K562 (cell line): ENCODE measurements around the gene NALCN. TPM values are rescaled to one million over a fixed set of nuclear protein-coding genes. Genes with fewer than 3 reads are reported as not detected.

Source experiments
- ATAC-seq: fragments of 200-7000 bp; cut with Tn5 transposase; 3 replicates; pipeline ENCODE4 v1.9.1; 2020; ENCODE audit warnings: moderate library complexity
- BruUV-seq: library from RNA; stranded (reverse); fragments of 400-500 nt; replicated peaks from 2 replicates; lab custom pipeline; 2021; lab: Mats Ljungman, UMichigan
- CTCF ChIA-PET: fragments of 300-600 bp; formaldehyde crosslinking; extraction: SDS; loops from one replicate; lab custom pipeline; 2021; ENCODE audit warnings: low intra/inter-chr PET ratio; lab: Yijun Ruan, JAX
- POLR2A ChIA-PET: fragments of 300-600, 350-650 bp; sonication (Branson Sonifier 250); formaldehyde crosslinking; extraction: SDS; loops from one replicate; lab custom pipeline; 2021; ENCODE audit warnings: antibody characterized with exemption, inconsistent platforms; lab: Yijun Ruan, JAX
- DNase-seq, 4 experiments: peaks; one replicate each; pipeline versions ENCODE4 v3.0.0 to v3.0.0-alpha.2; 2011 to 2018; ENCODE audit warnings: low spot score in 3 of 4, mixed read lengths in 3 of 4; ENCODE audit errors: extremely low read depth in 1 of 4
- FAIRE-seq: peaks from 2 replicates; lab custom pipeline; 2011; peaks lifted over from hg19 to GRCh38; lab: Jason Lieb, UNC
- H2AFZ ChIP-seq: 2 replicates; pipeline ENCODE4 v1.6.0; 2011; ENCODE audit warnings: low read depth, low read length, control low read depth, inconsistent platforms
- H3K27ac ChIP-seq: fragments of 200-600 bp; 3 replicates; pipeline ENCODE4 v1.8.0; 2011; ENCODE audit warnings: low read depth, mild to moderate bottlenecking, control low read depth, inconsistent platforms, low read length, moderate library complexity, mixed read lengths; ENCODE audit errors: extremely low read depth
- H3K27me3 ChIP-seq, 2 experiments: fragments of 300-600 bp in 1 of 2; 2 replicates in 1 of 2; 3 replicates in 1 of 2; pipeline versions ENCODE4 v1.6.0 to v1.8.0; 2011; ENCODE audit warnings: inconsistent platforms in 2 of 2, low read length in 2 of 2, mild to moderate bottlenecking in 1 of 2, mixed read lengths in 1 of 2, moderate library complexity in 1 of 2; ENCODE audit not compliant: control insufficient read depth in 2 of 2, insufficient read depth in 2 of 2
- H3K36me3 ChIP-seq: fragments of 300-600 bp; 3 replicates; pipeline ENCODE4 v1.8.0; 2011; ENCODE audit warnings: mild to moderate bottlenecking, low read length, inconsistent platforms; ENCODE audit not compliant: control insufficient read depth, insufficient read depth
- H3K4me1 ChIP-seq, 2 experiments: fragments of 200-600 bp in 1 of 2; replicated peaks in 1 of 2; 2 replicates in 1 of 2; 3 replicates in 1 of 2; pipeline versions ENCODE4 v1.5.1 to v1.8.0; 2011; ENCODE audit warnings: inconsistent platforms in 2 of 2, low read length in 2 of 2, mild to moderate bottlenecking in 1 of 2, mixed read lengths in 1 of 2, moderate library complexity in 1 of 2; ENCODE audit not compliant: control insufficient read depth in 2 of 2, insufficient read depth in 2 of 2
- H3K4me2 ChIP-seq: 2 replicates; pipeline ENCODE4 v1.6.1; 2011; ENCODE audit warnings: low read length, control low read depth, inconsistent platforms, mixed read lengths; ENCODE audit not compliant: insufficient read depth
- H3K4me3 ChIP-seq: fragments of 200-600 bp; sonication (generic), shearing (Covaris generic); 2 replicates; pipeline ENCODE4 v1.5.1; 2016; ENCODE audit warnings: control low read depth, inconsistent platforms
- H3K79me2 ChIP-seq: fragments of 200-600 bp; 3 replicates; pipeline ENCODE4 v1.8.0; 2011; ENCODE audit warnings: low read length, inconsistent platforms; ENCODE audit not compliant: control insufficient read depth, insufficient read depth
- H3K9ac ChIP-seq, 2 experiments: 2 replicates each; pipeline versions ENCODE4 v1.6.0 to v1.6.1; 2011; ENCODE audit warnings: low read depth in 2 of 2, low read length in 2 of 2, control low read depth in 1 of 2, inconsistent platforms in 1 of 2, mild to moderate bottlenecking in 1 of 2, mixed read lengths in 1 of 2; ENCODE audit not compliant: insufficient read depth in 1 of 2
- H3K9me1 ChIP-seq: one replicate; pipeline ENCODE4 v1.6.0; 2011; ENCODE audit warnings: inconsistent platforms, mild to moderate bottlenecking, low read length, moderate library complexity; ENCODE audit not compliant: control insufficient read depth, insufficient read depth
- H3K9me3 ChIP-seq: replicated peaks from 2 replicates; pipeline ENCODE4 v1.5.1; 2011; ENCODE audit warnings: low read depth, low read length, inconsistent platforms; ENCODE audit not compliant: control insufficient read depth, insufficient read depth
- H4K20me1 ChIP-seq: replicated peaks from 2 replicates; pipeline ENCODE4 v1.6.1; 2011; ENCODE audit warnings: low read length, inconsistent platforms, mixed read lengths; ENCODE audit not compliant: control insufficient read depth, insufficient read depth
- BDP1 ChIP-seq: IDR thresholded peaks from 3 replicates; pipeline ENCODE4 v1.6.1; 2011; ENCODE audit not compliant: insufficient read length, insufficient read depth
- DEAF1 ChIP-seq: fragments of 450-650 bp; formaldehyde crosslinking; IDR thresholded peaks from 2 replicates; pipeline ENCODE4 v1.4.0; 2020; ENCODE audit warnings: mild to moderate bottlenecking, moderate library complexity
- FOXO4 ChIP-seq: fragments of 450-650 bp; formaldehyde crosslinking; IDR thresholded peaks from 2 replicates; pipeline ENCODE4 v1.4.0; 2020; ENCODE audit warnings: mild to moderate bottlenecking, moderate library complexity
- IRF1 ChIP-seq: sonication (generic); formaldehyde crosslinking; IDR thresholded peaks from 2 replicates; pipeline ENCODE4 v1.8.0; 2022; ENCODE audit warnings: missing genetic modification reagents, mild to moderate bottlenecking, borderline replicate concordance
- JUNB ChIP-seq: fragments of 450-650 bp; formaldehyde crosslinking; conservative IDR thresholded peaks from 2 replicates; pipeline ENCODE4 v1.4.0; 2020; ENCODE audit warnings: mild to moderate bottlenecking
- KAT2B ChIP-seq: IDR thresholded peaks from one replicate; pipeline ENCODE4 v1.6.1; 2012; ENCODE audit warnings: low read depth, mild to moderate bottlenecking, control low read depth, inconsistent platforms, low read length, moderate library complexity
- KHSRP ChIP-seq: fragments of 450-650 bp; IDR thresholded peaks from 2 replicates; pipeline ENCODE4 v1.6.1; 2017
- LEF1 ChIP-seq: fragments of 450-650 bp; IDR thresholded peaks from 2 replicates; pipeline ENCODE4 v1.6.1; 2016; ENCODE audit warnings: mild to moderate bottlenecking
- POLR2B ChIP-seq: fragments of 450-650 bp; IDR thresholded peaks from 2 replicates; pipeline ENCODE4 v1.6.1; 2018; ENCODE audit warnings: low read depth; ENCODE audit not compliant: partially characterized antibody
- RERE ChIP-seq: sonication (generic); formaldehyde crosslinking; IDR thresholded peaks from 2 replicates; pipeline ENCODE4 v1.8.0; 2023; ENCODE audit warnings: missing genetic modification reagents, mild to moderate bottlenecking, borderline replicate concordance
- SAFB ChIP-seq: fragments of 200-400 bp; formaldehyde crosslinking; IDR thresholded peaks from 2 replicates; pipeline ENCODE4 v1.6.1; 2017; ENCODE audit warnings: low read depth, low read length, borderline replicate concordance
- SREBF1 ChIP-seq: fragments of 150-350 bp; IDR thresholded peaks from 2 replicates; pipeline ENCODE4 v1.6.1; 2014; ENCODE audit warnings: antibody characterized with exemption, low read depth, low read length, borderline replicate concordance
- TFAM ChIP-seq: fragments of 250-450 bp; sonication (Bioruptor Pico); conservative IDR thresholded peaks from 2 replicates; pipeline ENCODE4 v1.5.0; 2021; ENCODE audit warnings: mild to moderate bottlenecking, moderate library complexity
- ZFP1 ChIP-seq: fragments of 450-650 bp; formaldehyde crosslinking; IDR thresholded peaks from 2 replicates; pipeline ENCODE4 v1.4.0; 2020; ENCODE audit warnings: mild to moderate bottlenecking, mixed read lengths
- ZNF696 ChIP-seq: fragments of 250-450 bp; sonication (Bioruptor Pico); conservative IDR thresholded peaks from 2 replicates; pipeline ENCODE4 v1.4.0; 2020; ENCODE audit warnings: mild to moderate bottlenecking, moderate library complexity
- WGBS: fragments of 100-300 bp; shearing (Covaris generic); methylation state at CpG from one replicate; pipeline ENCODE4 v1.1.6; 2016; ENCODE audit warnings: low coverage, mixed read lengths; ENCODE audit not compliant: insufficient coverage; ENCODE audit errors: missing lambda C conversion rate; 5-methylcytosine and 5-hydroxymethylcytosine counted together
- in situ Hi-C: fragments of 300-500 bp; cut with MboI; formaldehyde crosslinking; loops from 4 replicates; pipeline ENCODE4 v1.15.0; 2018; ENCODE audit warnings: inconsistent platforms, mixed read lengths
- intact Hi-C: fragments of 100-400 bp; cut with micrococcal nuclease; formaldehyde crosslinking; loops from 2 replicates; pipeline ENCODE4 v1.14.2; 2022
- polyA plus RNA-seq, 8 experiments: library from polyadenylated mRNA; depleted of rRNA in 4 of 8; stranded (reverse) in 5 of 8; unstranded in 3 of 8; fragments of >200 nt; fragmentation: Nextera tagmentation in 2 of 8; fragmentation: Illumina TruSeq in 1 of 8; extraction: Ambion mirVana in 2 of 8; extraction: Trizol in 1 of 8; gene quantifications; 2 replicates each; pipeline versions ENCODE4 v1.2.1 to v1.2.3, GENCODE V29; 2011 to 2014; ENCODE audit warnings: inconsistent platforms in 1 of 8, missing spikeins in 1 of 8
- total RNA-seq, 7 experiments: library from RNA; depleted of rRNA in 6 of 7; stranded (reverse); fragments of >200 nt in 6 of 7; fragmentation: Illumina TruSeq in 2 of 7; extraction: Trizol in 2 of 7; gene quantifications; 2 replicates each; pipeline versions ENCODE4 v1.2.1 to v1.2.3, GENCODE V29; 2011 to 2021; ENCODE audit warnings: low replicate concordance in 1 of 7

NALCN gene
- total and polyA plus RNA-seq, 9 of the 15 experiments (the other 6 are each of a cell fraction or from before 2014, with no cell fraction given) = not detected

GRCh38 chr13:101140936-101141335 lies 275.4 kb downstream of the NALCN start:
- H3K36me3 ChIP-seq = no peaks in the 10 kb centered on the region
- H2AFZ ChIP-seq = no peak overlapping the region
- H3K9ac ChIP-seq = no peak overlapping the region
- no peak for TF ChIP-seq LEF1
- TF ChIP-seq BDP1 = no peak
- TF ChIP-seq DEAF1 (CRISPR knock-in tag) = no peak
- TF ChIP-seq SAFB = no peak
- TF ChIP-seq JUNB = no peak
- TF ChIP-seq KAT2B = no peak
- TF ChIP-seq ZFP1 (CRISPR knock-in tag) = no peak
- TF ChIP-seq RERE = no peak
- TF ChIP-seq SREBF1 = no peak
- no peak for TF ChIP-seq ZNF696 (CRISPR knock-in tag)
- TF ChIP-seq FOXO4 (CRISPR knock-in tag) = no peak
- TF ChIP-seq TFAM (CRISPR knock-in tag) = no peak
- no peak for TF ChIP-seq POLR2B
- no peak for TF ChIP-seq KHSRP
- no peak for TF ChIP-seq IRF1 (CRISPR knock-in tag)
- no peak overlapping the region for H3K4me2 ChIP-seq
- ATAC-seq (no peak), FAIRE-seq (no peak), DNase-seq (no peak)
- 0% methylated on average over 2 of the region's 2 CpGs for WGBS
- H3K9me1 ChIP-seq = no peaks in the 10 kb centered on the region
- no peaks in the 10 kb centered on the region for H3K27me3 ChIP-seq
- intact Hi-C loops = no loop called here
- in situ Hi-C loops = loop anchor here (25.0 kb wide), 1 partner anchor 1421 kb away; no protein-coding TSS in a partner anchor
- ChIA-PET POLR2A (interaction anchor here (0.6 kb wide), 1 partner anchor 469 kb away, joined by 3 read pairs; no protein-coding TSS in a partner anchor), CTCF (no interaction called here)
- no peaks in the 10 kb centered on the region for H4K20me1 ChIP-seq
- no peak overlapping the region for H3K4me3 ChIP-seq
- H3K27ac ChIP-seq = no peak overlapping the region
- H3K9me3 ChIP-seq = no peaks in the 10 kb centered on the region
- H3K79me2 ChIP-seq = no peaks in the 10 kb centered on the region
- no peaks in the 10 kb centered on the region for H3K4me1 ChIP-seq
- no TSS peak for BruUV-seq
